Measurements from ENCODE around the gene CEACAM16.

Gene CEACAM16

GRCh38 chr19:44698492-44699201 lies at the start of gene CEACAM16:
Gene CEACAM16 (plus strand): TSS chr19:44699151. CDS start chr19:44701457, 2,306 bp downstream.
- DNase-seq (ENCODE audit: low spot score): no peak
- no peak for TF ChIP-seq CTCF (IDR thresholded peaks at IDR 0.05; ENCODE audit: extremely low read depth, missing control alignments)

GRCh38 chr19:44649578-44650145 lies 49.3 kb upstream of the CEACAM16 start:
- no peak for DNase-seq (ENCODE audit: low spot score)
- no peak for TF ChIP-seq CTCF (IDR thresholded peaks at IDR 0.05; ENCODE audit: extremely low read depth, missing control alignments)

- TF ChIP-seq CTCF (IDR thresholded peaks at IDR 0.05; ENCODE audit: extremely low read depth, missing control alignments): no peak
- no peak for DNase-seq (ENCODE audit: low spot score)
These were observed 45.6 kb upstream of the CEACAM16 start for GRCh38 chr19:44653343-44653742.

GRCh38 chr19:44653977-44654774 lies 44.8 kb upstream of the CEACAM16 start:
- peak; percentile 75 for TF ChIP-seq CTCF (IDR thresholded peaks at IDR 0.05; ENCODE audit: extremely low read depth, missing control alignments)
- DNase-seq (ENCODE audit: low spot score): peak; percentile 86

GRCh38 chr19:44657211-44657921 lies 41.6 kb upstream of the CEACAM16 start:
- TF ChIP-seq CTCF (IDR thresholded peaks at IDR 0.05; ENCODE audit: extremely low read depth, missing control alignments): peak; percentile 73
- DNase-seq (ENCODE audit: low spot score): peak; percentile 80

- DNase-seq (ENCODE audit: low spot score): no peak
These were observed 40.8 kb upstream of the CEACAM16 start for GRCh38 chr19:44658069-44658733.

More at GRCh38 chr19:44658069-44658733, 40.8 kb upstream of the CEACAM16 start:
- TF ChIP-seq CTCF (IDR thresholded peaks at IDR 0.05; ENCODE audit: extremely low read depth, missing control alignments): no peak

Measured in GM20000 (cell line).